Measurements from ENCODE around the gene MGARP.
"Not testable (repeated sequence)": the region's sequence is repeated elsewhere in the genome, so short reads cannot be mapped to it uniquely, and the experiment has no call there.

Gene MGARP

DNA sequence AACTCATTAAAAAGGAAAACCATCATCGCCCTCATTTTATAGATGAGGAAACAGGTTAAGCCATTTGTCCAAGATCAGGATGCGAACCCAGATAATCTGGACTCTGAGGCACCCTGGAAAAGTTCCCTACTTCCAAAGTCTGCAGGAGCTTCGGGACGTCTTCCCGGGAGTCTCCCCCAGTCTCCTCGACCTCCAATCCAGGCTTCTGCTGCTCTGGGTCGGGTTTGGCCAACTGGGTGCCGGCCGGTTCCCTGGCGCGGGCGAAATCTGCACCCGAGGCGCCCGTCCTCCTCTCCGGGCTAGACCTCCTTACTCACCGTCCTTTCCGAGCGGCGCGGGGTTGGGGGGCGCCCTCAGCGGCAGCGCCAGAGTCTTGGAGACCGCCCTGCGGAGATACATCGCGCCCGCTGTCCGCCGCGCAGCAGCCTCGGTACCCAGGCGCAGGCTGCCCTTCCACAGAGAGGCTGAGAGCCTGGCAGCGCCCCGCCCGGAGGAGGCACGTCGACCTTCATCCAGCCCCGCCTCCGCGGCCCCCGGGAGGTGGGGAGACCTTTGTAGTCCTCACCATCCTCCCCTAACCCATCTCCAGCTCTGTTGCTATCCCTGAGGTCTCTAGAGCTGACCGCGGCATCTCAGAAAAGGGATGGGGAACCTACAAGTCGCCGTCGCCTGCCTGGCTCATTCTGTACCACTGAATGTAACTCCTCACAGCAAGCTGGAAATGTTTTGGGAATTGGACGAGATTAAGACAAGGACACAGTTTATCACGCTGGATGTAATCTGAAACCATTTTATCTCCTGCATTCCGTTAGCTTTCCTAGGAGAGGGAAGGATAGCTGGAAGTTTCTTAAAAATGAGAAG is at the start of gene MGARP:
Gene MGARP (minus strand): TSS at position 466 of the 861 bp plus-strand sequence. CDS start 67 bp downstream, at position 399.
- intact Hi-C loops (cut with DNase I; ENCODE audit: low total_unique reads): no loop called here
- peak within 1 kb of the TSS; percentile 53 to 75 for H3K4me3 ChIP-seq
- H3K36me3 ChIP-seq: no peaks in the 10 kb centered on the region
- no peak for TF ChIP-seq CTCF (IDR thresholded peaks at IDR 0.05)
- peak in 1 of 2 donors; percentile 22 for DNase-seq
- H3K27me3 ChIP-seq: no peaks in the 10 kb centered on the region
- peaks cover 0 to 9% (median 2%) of the 10 kb centered on the region in 4 donors for H3K4me1 ChIP-seq
- no peaks in the 10 kb centered on the region for H3K9me3 ChIP-seq
- H3K27ac ChIP-seq: peak within 1 kb of the TSS; percentile 5 to 55

GRCh38 chr4:139329665-139330200 is 49.7 kb upstream of the MGARP start:
- intact Hi-C loops (cut with DNase I; ENCODE audit: low total_unique reads): no loop called here
- H3K36me3 ChIP-seq: peaks cover 5 to 15% (median 8%) of the 10 kb centered on the region in 3 donors
- H3K9me3 ChIP-seq: no peaks in the 10 kb centered on the region
- H3K4me1 ChIP-seq: peaks cover 0 to 15% (median 0%) of the 10 kb centered on the region in 4 donors
- no peak overlapping the region for H3K4me3 ChIP-seq
- H3K27me3 ChIP-seq: no peaks in the 10 kb centered on the region
- TF ChIP-seq CTCF (IDR thresholded peaks at IDR 0.05): no peak
- H3K27ac ChIP-seq: no peak overlapping the region
- no peak for DNase-seq

- intact Hi-C loops (cut with DNase I; ENCODE audit: low total_unique reads): no loop called here
These were observed 44.6 kb upstream of the MGARP start for GRCh38 chr4:139324620-139325019.

DNA sequence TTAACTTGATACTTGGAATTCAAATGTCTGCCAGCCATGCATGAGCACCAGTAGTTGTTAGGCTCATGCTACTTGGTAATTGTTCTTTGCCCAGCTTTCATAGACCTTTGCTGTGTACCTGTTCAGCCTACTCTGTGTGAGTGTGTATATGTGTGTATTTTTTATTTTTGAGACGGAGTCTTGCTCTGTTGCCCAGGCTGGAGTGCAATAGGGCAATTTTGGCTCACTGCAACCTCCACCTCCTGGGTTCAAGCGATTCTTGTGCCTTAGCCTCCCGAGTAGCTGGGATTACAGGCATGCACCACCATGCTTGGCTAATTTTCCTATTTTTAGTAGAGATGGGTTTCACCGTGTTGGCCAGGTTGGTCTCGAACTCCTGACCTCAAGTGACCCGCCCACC is 42.5 kb upstream of the MGARP start:
- H3K9me3 ChIP-seq; H3K4me3 ChIP-seq; H3K27ac ChIP-seq; H3K36me3 ChIP-seq; DNase-seq; H3K27me3 ChIP-seq; intact Hi-C loops (cut with DNase I; ENCODE audit: low total_unique reads): not testable (repeated sequence)
- H3K4me1 ChIP-seq: peaks cover 0 to 55% (median 4%) of the 10 kb centered on the region in 4 donors

More at GRCh38 chr4:139324620-139325019, 44.6 kb upstream of the MGARP start:
- TF ChIP-seq CTCF (IDR thresholded peaks at IDR 0.05): no peak
- no peak for DNase-seq
- Histone ChIP-seq H3K36me3 (peaks cover 5 to 12% (median 8%) of the 10 kb centered on the region in 3 donors), H3K4me3 (no peak overlapping the region), H3K27ac (no peak overlapping the region), H3K4me1 (peaks cover 0 to 49% (median 4%) of the 10 kb centered on the region in 4 donors), H3K27me3 (no peaks in the 10 kb centered on the region), H3K9me3 (no peaks in the 10 kb centered on the region)

DNA sequence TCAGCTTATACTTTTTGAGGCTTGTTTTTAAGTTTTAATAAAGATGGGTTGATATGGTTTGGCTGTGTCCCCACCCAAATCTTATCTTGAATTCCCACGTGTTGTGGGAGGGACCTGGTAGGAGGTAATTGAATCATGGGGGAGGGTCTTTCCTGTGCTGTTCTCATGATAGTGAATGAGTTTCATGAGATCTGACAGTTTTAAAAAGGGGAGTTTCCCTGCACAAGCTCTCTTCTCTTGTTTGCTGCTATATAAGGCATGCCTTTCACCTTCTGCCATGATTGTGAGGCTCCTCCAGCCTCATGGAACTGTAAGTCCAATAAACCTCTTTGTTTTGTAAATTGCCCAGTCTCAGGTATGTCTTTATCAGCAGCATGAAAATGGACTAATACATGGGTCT is 42.0 kb upstream of the MGARP start:
- intact Hi-C loops (cut with DNase I; ENCODE audit: low total_unique reads); H3K27me3 ChIP-seq; DNase-seq: not testable (repeated sequence)

DNA sequence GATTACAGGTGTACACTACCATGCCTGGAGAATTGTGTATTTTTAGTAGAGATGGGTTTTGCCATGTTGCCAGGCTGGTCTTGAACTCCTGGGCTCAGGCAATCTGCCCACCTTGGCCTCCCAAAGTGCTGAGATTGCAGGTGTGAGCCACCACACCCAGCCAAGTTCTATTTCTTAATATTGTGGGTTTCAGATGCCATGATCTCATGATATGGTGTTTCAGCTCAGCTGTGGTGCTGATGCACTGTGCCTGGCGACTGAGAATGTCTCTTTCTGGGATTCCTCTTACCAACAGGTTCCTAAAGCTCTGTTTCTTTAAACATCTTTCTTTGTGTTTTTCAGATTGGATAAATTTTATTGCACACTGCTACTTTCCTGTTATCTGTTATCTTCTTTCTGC is 39.5 kb upstream of the MGARP start:
- TF ChIP-seq CTCF (IDR thresholded peaks at IDR 0.05): no peak
- Histone ChIP-seq H3K36me3 (no peaks in the 10 kb centered on the region), H3K4me1 (peaks cover 0 to 42% (median 4%) of the 10 kb centered on the region in 4 donors), H3K4me3 (no peak overlapping the region), H3K27ac (no peak overlapping the region), H3K9me3 (no peaks in the 10 kb centered on the region), H3K27me3 (no peaks in the 10 kb centered on the region)
- intact Hi-C loops (cut with DNase I; ENCODE audit: low total_unique reads): no loop called here
- DNase-seq: no peak

More for the DNA sequence above, 42.0 kb upstream of the MGARP start:
- not testable (repeated sequence) for H3K36me3 ChIP-seq, H3K9me3 ChIP-seq, H3K27ac ChIP-seq, H3K4me3 ChIP-seq
- H3K4me1 ChIP-seq: peaks cover 0 to 55% (median 4%) of the 10 kb centered on the region in 4 donors
